Measurements from ENCODE around the gene CAMTA1.

The CAMTA1 gene

DNA sequence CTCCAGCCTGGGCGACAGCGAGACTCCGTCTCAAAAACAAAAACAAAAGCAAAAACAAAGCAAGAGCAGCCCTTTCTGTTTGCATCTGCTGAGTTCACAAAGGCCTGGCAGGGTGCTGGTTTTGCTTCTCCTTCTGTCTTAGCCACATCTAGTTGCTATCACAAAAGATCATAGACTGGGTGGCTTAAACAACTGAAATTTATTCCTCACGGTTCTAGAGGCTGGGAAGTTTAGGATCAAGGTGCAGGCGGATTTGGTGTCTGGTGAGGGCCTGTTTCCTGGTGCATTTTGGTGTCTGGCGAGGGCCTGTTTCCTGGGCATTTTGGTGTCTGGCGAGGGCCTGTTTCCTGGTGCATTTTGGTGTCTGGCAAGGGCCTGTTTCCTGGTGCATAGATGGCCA, 471.3 kb downstream of the CAMTA1 start:
- no peak for DNase-seq (ENCODE audit: low spot score)

DNA sequence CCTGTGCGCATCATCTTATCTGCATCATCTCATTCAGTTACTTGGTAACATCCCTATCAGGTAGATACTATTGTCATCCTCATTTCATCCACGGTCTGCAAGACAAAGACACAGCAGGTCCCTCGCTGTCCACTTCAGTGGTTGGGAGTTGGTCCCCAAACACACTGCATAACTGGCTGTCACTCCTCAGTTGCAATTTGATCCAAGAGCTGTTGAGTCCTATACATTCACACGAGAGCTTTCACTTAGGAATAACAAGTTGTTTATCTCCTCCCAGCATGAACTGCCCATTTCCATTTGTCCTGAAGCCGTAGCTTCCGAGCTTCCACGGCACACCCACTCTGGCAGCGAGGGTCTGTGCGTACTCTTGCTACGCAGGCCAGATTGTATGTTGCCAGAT, 472.0 kb downstream of the CAMTA1 start:
- no peak for DNase-seq (ENCODE audit: low spot score)

DNA sequence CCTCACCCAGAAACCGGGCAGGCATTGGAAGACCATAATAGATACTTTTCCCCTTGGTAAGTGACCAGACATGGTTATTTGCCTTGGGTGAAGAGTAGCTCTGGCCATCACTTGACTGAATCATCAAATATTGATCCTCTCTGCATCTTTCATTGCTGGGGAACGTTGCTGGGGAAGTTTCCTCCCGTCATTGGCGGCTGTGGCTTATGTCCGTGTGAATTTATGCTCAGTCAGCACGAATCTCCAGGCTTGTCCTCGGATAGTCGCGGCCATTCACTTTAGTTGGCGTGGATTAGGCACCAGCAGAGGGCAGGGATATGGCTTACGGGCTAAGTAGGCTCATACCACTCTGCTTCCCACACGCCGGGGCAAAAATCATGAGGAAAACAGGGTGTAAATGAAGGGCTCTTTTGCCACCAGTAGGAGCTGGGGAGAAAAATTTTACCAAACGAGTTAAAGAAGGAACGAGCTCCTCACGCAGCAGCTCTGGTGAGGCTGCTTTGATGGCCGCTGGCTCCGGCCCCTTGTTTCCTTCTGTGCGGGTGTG, 473.4 kb downstream of the CAMTA1 start:
- DNase-seq (ENCODE audit: low spot score): no peak

DNA sequence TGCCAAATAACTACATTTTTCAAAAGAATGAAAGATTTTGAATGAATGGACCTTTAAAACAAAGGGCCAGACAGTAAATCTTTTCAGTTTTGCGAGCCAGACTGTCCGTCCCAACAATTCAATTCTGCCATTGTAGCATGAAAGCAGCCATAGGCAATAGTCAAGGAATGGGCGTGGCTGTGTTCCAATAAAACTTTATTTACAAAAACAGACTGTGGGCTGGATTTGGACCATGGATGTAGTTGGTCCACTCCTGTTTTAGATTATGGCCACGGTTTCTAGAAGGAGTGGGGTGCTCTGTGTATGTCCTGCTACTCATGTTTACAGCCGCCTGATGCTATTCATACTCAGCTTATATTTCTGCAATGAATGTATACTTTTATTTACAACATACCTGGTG, 474.7 kb downstream of the CAMTA1 start:
- no peak for DNase-seq (ENCODE audit: low spot score)

DNA sequence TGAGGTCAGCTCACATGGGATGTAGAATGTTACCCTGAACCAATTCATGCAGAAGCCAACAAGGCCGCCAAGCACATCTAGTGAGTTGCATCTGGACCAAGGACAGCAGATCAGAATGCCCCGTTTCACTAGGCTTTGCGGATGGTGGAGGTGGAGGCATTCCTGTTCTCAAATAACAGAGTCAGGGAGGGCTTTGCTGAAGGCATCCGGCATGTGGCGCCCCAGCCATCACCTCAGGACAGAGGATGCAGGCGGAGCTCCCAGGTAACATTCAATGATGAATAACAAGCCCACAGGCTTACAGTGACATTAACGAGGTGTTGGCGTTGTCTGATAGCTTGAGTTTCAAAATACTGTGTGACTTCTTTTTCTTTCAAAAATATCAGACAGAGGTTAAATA, 476.2 kb downstream of the CAMTA1 start:
- no peak for DNase-seq (ENCODE audit: low spot score)

DNA sequence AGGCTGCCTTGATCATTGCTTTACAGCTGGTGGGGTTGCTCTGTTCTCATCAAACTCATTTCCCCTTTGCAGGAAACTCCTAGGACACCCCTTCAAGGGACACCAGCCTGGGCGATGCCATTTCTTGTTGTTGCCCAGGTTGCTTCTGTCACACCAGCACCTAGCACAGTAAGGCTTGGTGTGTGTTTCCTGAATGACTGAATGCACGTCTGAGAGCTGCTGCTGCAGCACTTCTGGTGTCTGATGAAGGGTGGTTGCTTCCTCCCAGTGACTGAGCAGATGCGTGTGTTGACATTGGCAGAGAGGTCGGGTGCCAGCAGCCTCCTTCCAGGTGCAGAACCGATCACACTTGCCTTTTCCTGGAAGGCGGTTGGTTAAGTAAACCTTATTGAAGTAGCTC, 477.4 kb downstream of the CAMTA1 start:
- no peak for DNase-seq (ENCODE audit: low spot score)

DNA sequence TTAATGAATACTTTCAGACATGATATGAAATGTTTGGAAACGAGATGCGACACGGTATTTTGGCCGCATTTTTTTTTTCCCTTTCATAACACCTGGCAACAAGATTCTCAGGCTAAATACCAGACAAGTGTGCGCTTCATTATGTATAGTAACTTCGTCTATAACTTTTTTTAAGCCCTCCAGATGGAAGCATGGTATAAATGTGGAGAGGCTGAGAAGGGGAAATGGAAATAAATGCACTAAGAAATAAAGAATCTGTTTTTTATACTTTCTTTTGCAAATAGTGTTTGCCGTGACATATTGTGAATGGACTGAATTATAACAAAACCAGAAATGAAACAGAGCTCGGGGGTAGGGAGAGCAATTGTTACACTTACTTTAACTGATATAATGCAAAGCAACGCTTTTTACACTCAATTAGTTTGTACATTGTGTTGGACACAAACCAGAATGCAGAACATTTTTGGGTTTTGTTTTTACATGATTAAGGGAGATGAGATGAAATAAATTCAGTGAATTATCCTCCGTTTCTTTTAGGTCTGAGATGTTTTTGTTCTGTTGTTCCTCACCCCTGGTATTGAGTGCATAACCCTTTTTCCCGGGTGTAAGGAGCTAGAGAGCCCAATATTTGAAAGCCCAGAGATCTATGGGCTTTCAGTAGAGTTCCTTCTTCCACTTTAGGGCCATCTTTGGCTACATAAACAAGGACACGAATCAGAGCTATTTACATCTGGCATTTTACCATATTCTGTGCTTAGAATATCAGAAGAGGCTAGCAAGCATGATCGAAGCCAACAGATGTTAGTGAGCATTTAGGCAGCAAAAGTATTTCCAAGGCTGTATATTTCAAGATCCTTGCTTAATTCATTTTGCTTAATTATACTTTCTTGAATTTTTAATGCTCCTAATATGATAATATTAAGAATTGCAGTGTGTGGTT, 478.0 kb downstream of the CAMTA1 start:
- no peak for DNase-seq (ENCODE audit: low spot score)

DNA sequence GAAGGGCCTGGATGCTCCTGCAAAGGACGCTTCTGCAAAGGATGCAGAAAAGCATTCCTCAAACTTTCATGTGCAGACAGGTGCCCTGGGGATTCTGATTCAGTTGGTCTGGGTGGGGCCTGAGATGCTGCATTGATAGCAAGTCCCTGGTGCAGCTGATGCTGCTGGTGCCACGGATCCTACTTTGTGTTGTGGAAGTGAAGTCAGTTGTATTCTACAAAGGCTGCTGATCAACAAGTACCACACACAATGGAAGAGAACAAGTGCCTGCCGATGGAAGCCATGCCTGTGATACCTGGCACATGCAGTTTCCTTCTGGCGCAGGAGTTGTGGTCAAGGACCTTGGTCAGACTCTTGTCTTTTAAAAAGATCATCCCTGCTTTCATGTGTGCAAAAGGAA, 478.8 kb downstream of the CAMTA1 start:
- no peak for DNase-seq (ENCODE audit: low spot score)

DNA sequence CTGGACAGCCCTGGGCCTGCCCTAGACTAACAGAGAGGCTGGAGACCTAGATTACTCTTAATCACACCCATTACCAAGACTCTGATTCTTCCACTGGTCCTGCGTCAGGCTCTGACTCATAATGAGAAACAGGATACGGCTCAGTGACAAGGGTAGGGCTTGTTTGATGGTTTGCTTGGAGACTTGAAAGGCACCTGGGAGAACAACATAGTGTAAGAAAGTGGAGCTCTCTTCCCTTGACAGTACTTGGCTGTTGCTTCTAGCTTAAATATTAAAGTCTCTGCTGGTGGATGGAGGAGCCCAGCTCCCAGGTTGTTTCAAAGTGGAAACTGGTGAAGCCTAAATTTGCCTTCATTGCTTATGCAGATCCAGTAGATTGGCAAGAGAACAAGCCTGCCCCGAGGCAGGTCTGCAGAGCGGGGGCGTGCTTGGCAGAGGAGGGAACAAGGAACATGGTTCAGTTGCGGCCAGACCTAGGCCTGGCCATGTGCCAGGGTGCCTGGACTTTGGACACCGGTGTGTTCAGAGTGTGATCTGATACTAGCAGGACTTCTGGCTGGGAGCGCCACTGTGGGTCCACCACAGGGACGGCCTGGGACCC, 480.6 kb downstream of the CAMTA1 start:
- no peak for DNase-seq (ENCODE audit: low spot score)

DNA sequence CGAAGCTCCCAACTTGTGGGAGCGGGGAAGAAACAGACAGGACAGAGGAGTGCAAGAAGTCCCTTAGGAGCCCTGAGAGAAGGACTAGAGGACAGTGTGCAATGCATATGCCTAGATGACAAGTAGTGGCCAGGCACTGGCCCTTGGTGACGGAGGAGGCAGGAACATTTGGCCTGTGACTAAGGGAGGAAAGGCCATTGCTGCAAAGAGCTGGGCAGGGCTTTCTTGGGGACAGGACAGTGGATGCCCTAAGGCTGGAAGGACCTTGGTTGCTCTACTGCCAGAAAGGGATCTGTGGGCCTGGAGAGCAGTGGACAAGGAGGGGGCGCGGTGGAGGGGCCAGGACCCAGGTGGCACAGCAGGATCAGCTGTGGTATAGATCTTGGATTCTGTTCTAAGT, 481.3 kb downstream of the CAMTA1 start:
- DNase-seq (ENCODE audit: low spot score): no peak

DNA sequence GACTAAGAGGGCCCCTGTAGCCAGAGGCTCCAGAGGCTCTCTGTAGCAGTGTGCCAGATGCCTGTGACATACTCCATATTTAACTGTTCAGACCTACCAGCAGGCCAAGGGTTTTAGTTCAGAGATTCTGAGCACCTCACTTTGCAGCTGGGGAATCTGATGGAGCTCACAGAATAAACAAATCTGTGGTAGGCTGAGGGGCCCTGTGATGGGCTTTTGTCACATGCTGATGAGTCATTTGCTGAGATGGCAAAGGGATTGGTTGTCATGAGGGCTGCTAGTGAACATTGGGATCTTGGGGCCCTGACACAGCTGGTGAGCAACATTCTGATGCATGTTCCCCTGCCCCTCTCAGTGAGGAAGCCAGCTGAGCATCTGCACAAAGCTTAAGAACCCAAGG, 482.2 kb downstream of the CAMTA1 start:
- DNase-seq (ENCODE audit: low spot score): no peak

DNA sequence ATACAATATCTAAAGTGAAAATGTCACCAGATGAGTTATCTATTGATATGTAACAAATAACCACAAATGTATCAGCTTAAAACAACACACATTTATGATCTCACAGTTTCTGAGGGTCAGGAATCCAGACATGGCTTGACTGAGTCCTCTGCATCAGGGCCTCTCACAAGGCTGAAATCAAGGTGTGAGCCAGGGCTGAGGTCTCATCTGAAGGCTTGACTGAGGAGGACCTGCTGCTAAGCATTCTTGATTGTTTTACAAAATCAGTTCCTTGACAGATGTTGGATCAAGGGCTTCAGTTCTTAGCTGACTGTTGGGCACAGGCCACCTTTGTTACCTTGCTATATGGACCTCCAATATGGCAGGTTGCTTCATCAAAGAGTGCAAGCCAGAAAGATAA, 483.7 kb downstream of the CAMTA1 start:
- DNase-seq (ENCODE audit: low spot score): no peak

DNA sequence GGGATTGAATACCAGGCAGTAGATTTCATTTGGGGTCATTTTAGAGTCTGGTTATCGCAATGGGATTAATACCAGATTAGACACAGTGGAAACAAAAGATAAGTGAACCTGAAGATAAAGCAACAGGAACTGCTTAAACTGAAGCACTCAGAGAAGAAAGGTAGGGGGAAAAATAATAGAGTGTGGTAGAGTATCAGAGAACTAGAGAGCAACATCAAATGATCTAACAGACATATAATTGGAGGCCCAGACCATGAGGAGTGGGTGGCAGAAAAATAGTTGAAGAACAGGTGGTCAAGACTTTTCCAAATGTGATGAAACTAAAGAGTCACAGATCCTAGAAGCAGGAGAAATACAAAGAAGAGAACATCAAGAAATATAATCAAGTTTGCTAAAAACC, 484.3 kb downstream of the CAMTA1 start:
- DNase-seq (ENCODE audit: low spot score): no peak

DNA sequence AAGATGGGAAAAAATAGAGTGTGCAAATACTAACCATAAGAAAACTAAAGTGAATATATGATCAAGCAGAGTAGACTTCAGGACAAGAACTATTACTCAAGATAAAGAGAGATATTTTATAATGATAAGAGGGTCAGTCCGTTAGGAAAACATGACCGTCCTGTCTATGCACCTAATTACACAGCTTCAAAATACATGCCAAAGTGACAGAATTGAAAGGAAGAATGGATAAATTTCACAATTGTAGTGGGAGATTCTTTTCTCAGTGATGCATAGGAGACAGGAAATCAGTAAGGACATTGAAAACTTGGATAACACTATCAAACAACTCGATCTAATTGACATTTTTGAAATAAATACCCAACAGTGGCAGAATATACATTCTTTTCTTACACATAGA, 489.0 kb downstream of the CAMTA1 start:
- DNase-seq (ENCODE audit: low spot score): no peak

DNA sequence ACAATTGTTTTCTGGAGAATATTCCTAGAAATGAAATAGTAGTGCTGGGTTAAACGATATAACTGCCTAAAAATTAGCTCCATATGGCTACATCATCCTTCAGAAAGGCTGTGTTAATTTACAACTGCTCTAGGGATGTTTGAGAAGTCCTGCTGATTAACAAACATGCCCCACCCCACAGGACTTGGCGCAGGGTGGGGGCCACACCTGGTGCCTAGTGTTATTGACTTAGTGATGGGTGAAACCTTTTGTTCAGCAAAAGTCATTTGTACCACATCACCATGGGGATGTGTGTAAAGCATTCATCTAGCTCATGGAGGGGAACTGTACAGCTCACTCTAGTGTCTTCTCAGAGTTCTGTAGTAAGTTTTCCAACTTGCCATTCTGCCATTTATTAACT, 492.8 kb downstream of the CAMTA1 start:
- DNase-seq (ENCODE audit: low spot score): no peak

DNA sequence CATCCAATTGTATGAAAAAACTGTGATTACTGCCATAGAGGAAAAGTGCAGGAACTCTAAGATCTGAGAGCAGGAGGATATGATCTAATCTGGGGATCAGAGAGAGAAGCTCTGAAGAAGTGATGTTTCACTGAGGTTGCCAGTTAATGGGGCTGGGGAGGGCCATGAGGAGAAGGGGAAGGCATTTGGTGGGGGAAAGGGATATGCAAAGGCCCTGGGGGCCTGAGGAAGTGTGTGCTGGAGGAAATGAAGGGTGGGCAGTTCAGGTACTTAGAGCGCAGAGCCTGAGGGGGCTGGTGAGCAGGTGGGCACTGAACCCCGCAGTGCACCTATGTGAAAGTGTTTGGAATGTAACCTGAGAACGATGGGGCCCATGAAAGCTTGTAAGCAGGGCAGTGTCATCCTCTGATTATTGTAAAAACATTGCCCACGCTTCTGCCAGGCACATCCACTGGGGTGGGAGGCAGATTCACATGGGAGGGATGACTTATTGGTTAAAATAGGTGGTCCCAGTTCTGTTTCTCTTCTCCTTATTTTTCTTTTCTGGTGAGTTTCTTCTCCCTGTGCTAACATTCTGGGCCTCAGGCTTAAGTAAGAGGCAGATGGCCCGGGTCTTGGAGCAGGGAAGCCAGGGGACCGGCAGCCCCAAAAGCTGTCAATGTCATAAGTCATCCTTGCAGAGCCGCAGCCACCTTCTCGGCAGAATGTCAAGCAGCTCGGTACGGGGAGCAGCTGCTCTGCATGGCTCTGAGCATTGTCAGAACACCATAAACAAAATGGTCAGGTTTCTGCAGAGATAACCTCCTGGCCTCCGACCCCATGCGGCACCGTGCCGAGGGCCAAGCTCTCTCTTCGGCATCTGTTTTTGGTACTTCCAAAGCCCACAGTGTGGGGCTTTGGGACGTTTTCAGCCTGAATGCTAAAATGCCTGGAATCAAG, 493.8 kb downstream of the CAMTA1 start:
- DNase-seq (ENCODE audit: low spot score): no peak

DNA sequence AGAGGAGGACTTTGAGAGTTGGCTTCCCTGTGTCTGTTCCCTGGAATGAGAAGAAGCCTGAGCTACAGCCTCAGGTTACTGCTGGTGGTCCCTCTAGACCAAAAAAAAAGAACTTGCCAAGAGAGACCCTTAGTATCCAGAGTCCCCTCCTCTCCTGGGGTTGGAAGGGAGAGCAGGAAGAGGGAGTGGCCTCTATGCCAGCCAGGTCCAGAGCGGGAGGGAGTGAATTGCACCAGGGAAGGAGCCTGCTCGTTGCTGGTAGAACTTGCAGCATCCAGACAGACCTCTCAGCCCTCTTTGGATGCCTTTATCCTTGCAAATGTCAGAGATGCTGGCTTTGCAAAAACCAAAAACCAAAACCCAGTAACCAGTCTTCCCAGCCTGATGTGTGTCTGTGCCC, 494.5 kb downstream of the CAMTA1 start:
- DNase-seq (ENCODE audit: low spot score): no peak

DNA sequence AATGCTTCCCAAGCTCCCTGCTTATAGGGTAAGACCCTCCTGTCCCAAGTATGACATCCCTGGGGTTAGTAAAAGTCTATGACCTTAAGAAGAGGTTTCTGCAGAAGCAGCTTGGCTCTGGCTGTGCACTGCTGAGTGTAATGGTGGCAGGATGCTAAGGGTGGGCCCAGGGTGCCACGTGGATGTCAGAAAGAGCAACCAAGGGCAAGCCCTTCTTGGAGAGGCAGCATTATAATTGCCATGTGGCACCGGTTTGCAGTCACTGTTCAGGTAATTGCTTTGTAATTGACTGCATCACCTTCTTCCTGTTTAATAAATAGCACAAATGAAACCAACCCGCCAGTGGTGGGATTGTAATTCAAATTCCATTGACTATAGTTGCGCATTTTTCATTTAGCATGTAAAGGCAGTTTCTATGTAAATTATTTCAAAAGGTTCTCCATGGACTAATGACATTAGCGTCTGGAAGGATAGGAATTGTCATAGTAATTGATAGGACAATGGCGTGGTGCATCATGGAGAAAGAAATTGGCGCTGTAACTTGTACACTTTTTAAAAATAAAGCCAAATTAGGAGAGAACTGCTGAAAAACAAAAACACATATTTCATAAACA, 495.2 kb downstream of the CAMTA1 start:
- DNase-seq (ENCODE audit: low spot score): no peak

DNA sequence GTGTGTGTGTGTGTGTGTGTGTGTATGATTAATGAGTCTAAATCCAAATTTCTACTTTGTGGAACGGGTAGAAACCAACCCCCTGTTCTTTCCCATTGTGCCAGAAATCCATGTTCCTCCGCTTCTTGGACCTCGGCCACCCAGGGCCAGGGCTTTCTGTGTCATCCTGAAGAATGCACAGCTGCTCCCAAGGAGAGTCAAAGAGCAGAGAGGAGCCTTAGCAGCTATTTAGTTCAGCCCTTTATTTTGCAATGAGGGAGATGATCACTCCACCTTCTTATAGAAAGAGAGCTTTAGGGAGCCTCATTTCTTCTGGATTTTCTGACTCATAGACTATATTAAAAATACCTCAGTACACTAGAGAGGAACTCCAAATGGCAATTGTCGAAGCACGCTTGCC, 496.6 kb downstream of the CAMTA1 start:
- no peak for DNase-seq (ENCODE audit: low spot score)

DNA sequence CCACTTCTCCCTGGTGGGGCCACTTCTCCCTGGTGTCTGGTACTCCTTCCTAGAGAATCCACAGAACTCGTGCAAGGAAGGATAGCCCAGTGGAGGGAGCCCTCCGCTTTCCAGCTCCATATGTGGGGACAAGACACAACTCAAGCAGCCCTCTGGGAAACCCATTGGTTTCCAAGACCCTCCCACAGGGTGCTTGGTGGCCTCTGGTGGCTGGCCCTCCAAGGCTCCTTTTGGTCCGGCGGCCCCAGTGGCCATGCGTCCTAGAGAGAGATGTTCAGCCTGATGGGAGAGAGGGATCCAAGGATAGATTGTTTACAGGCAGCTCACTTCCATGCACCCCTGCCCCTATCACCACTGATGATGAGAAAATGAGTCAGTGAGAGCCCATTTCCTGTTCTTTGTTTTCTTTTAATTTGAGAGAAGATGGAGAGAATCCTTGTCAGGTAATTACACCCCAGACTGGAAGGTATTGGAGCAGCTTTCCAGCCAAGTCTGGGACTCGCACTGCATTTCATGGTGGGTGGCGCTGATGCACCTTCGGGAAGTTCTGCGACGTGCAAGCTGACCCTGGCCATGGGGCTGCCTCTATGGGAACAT, 499.7 kb downstream of the CAMTA1 start:
- no peak for DNase-seq (ENCODE audit: low spot score)

DNA sequence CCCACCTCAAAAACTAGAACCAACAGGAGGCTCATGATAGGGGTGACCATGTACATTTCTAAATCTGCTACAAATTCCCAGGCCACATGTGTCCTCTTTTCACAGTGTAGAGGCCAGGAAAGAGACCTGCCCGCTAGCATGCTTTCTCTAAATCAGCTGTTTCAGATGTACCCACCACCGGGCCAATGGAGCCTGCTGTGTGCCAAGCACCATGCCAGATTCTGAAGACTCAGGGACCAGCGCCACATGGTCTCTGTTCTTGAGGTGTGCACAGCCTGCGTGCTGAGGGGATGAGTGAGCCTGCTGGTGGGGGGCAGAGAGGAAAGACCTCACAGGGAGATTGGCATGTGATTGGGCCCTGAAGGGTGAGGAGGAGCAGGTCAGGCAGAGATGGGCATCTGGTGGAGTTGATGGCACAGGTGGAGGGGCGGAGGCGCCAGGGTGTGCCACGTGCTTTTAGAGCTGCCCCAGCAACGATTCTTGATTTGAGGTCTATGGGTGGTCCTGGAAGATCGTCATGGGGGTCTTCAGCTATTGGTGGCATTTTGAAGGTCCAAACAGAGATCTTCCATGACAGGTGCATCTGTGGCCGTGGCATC, 500.7 kb downstream of the CAMTA1 start:
- no peak for DNase-seq (ENCODE audit: low spot score)

Measured in CD4-positive, alpha-beta T cell treated with Interleukin-6 at 100 ng/mL for 8 hours (primary cell).